ENCODE measurements around the gene OR2F2. TPM values are rescaled to one million over a fixed set of nuclear protein-coding genes. Genes with fewer than 3 reads are reported as not detected.

Gene OR2F2
- total RNA-seq, 1 donor from 2014 or later, result not detected

- no peak for ATAC-seq
- no peak for DNase-seq (ENCODE audit: low spot score)
Observed at GRCh38 chr7:143975617-143976016, 40.6 kb downstream of the OR2F2 start.

- DNase-seq (ENCODE audit: low spot score), result no peak
- no peak for ATAC-seq
Observed at GRCh38 chr7:143978585-143978984, 43.6 kb downstream of the OR2F2 start.

- ATAC-seq, result no peak
- no peak for DNase-seq (ENCODE audit: low spot score)
Observed at GRCh38 chr7:143979359-143979758, 44.3 kb downstream of the OR2F2 start.

- ATAC-seq (no peak), DNase-seq (ENCODE audit: low spot score) (no peak)
Observed at GRCh38 chr7:143979998-143980397, 45.0 kb downstream of the OR2F2 start.

- no peak for ATAC-seq
- no peak for DNase-seq (ENCODE audit: low spot score)
Observed at GRCh38 chr7:143980746-143981510, 45.9 kb downstream of the OR2F2 start.

- DNase-seq (ENCODE audit: low spot score), result no peak
- no peak for ATAC-seq
Observed at GRCh38 chr7:143983960-143984359, 48.9 kb downstream of the OR2F2 start.

Other genes starting within 250 kb of the OR2F2 start
- gene CTAGE6, start 177.5 kb upstream of the OR2F2 start, total RNA-seq, result not detected
- 56.1 TPM for gene TCAF1, start 33.1 kb upstream of the OR2F2 start, total RNA-seq
- not detected for gene OR2F1, start 19.6 kb downstream of the OR2F2 start, total RNA-seq
- not detected for gene OR6B1, start 65.1 kb downstream of the OR2F2 start, total RNA-seq
- not detected for gene OR2A5, start 113.7 kb downstream of the OR2F2 start, total RNA-seq
- not detected for gene OR2A25, start 134.6 kb downstream of the OR2F2 start, total RNA-seq
- not detected for gene OR2A12, start 151.0 kb downstream of the OR2F2 start, total RNA-seq
- gene OR2A2, start 174.3 kb downstream of the OR2F2 start, total RNA-seq, result not detected
- not detected for gene OR2A14, start 187.9 kb downstream of the OR2F2 start, total RNA-seq
- gene CTAGE4, start 248.2 kb downstream of the OR2F2 start, total RNA-seq, result 1.4 TPM

Data from left lobe of liver (tissue), 2 donors.